ENCODE data around the gene MAPK10.
"Not testable (repeated sequence)": the region's sequence is repeated elsewhere in the genome, so short reads cannot be mapped to it uniquely, and the experiment has no call there.

GRCh38 chr4:86021671-86022070, 338.2 kb downstream of the MAPK10 start:
- TF ChIP-seq CTCF (IDR thresholded peaks at IDR 0.05; ENCODE audit: poor library complexity); EZH2 (IDR thresholded peaks at IDR 0.05; ENCODE audit: borderline replicate concordance); EZH2phosphoT487 (IDR thresholded peaks at IDR 0.05; ENCODE audit: low read depth, severe bottlenecking, unreplicated experiment): not testable (repeated sequence)

Data from hepatocyte (in vitro differentiated cells).